ENCODE measurements around the gene ACTRT3.

- no peak for TF ChIP-seq CTCF (IDR thresholded peaks at IDR 0.05)
- no peak for TF ChIP-seq POLR2A (IDR thresholded peaks at IDR 0.05)
- TF ChIP-seq EP300 (IDR thresholded peaks at IDR 0.05) = no peak
Measured at GRCh38 chr3:169774186-169774585, 4.8 kb upstream of the ACTRT3 start.
